ENCODE data around the gene NFKB1.

NFKB1 gene

GRCh38 chr4:102647117-102647516 lies 146.0 kb downstream of the NFKB1 start:
- no peaks in the 10 kb centered on the region for H3K4me1 Mint-ChIP-seq (ENCODE audit: low read depth in 2 of 2)

GRCh38 chr4:102657206-102657605 lies 156.0 kb downstream of the NFKB1 start:
- H3K27me3 Mint-ChIP-seq: no peaks in the 10 kb centered on the region
- DNase-seq: no peak
- H3K4me1 Mint-ChIP-seq (ENCODE audit: low read depth in 2 of 2): no peaks in the 10 kb centered on the region

More at GRCh38 chr4:102647117-102647516, 146.0 kb downstream of the NFKB1 start:
- ATAC-seq (replicated peaks): no peak
- H3K4me3 Mint-ChIP-seq: no peak overlapping the region
- H3K9me3 Mint-ChIP-seq: no peaks in the 10 kb centered on the region
- DNase-seq: no peak
- H3K36me3 Mint-ChIP-seq (ENCODE audit: insufficient read depth): peaks cover 18% of the 10 kb centered on the region
- no peaks in the 10 kb centered on the region for H3K27me3 Mint-ChIP-seq
- H3K27ac Mint-ChIP-seq: peak overlapping the region in 1 of 2 donors; percentile 20

GRCh38 chr4:102663073-102663472 lies 161.9 kb downstream of the NFKB1 start:
- H3K4me3 Mint-ChIP-seq: no peak overlapping the region
- DNase-seq (no peak), ATAC-seq (replicated peaks) (no peak)
- peaks cover 22% of the 10 kb centered on the region for H3K36me3 Mint-ChIP-seq (ENCODE audit: insufficient read depth)
- no peaks in the 10 kb centered on the region for H3K4me1 Mint-ChIP-seq (ENCODE audit: low read depth in 2 of 2)
- H3K27ac Mint-ChIP-seq: no peak overlapping the region
- H3K9me3 Mint-ChIP-seq: no peaks in the 10 kb centered on the region
- H3K27me3 Mint-ChIP-seq: no peaks in the 10 kb centered on the region

More at GRCh38 chr4:102657206-102657605, 156.0 kb downstream of the NFKB1 start:
- no peak for ATAC-seq (replicated peaks)
- H3K9me3 Mint-ChIP-seq: no peaks in the 10 kb centered on the region
- H3K36me3 Mint-ChIP-seq (ENCODE audit: insufficient read depth): peaks cover 3% of the 10 kb centered on the region
- no peak overlapping the region for H3K27ac Mint-ChIP-seq
- no peak overlapping the region for H3K4me3 Mint-ChIP-seq

GRCh38 chr4:102665527-102665926 lies 164.4 kb downstream of the NFKB1 start:
- no peaks in the 10 kb centered on the region for H3K27me3 Mint-ChIP-seq
- H3K36me3 Mint-ChIP-seq (ENCODE audit: insufficient read depth): peaks cover 34% of the 10 kb centered on the region
- no peak overlapping the region for H3K27ac Mint-ChIP-seq
- no peaks in the 10 kb centered on the region for H3K9me3 Mint-ChIP-seq
- ATAC-seq (replicated peaks) (no peak), DNase-seq (no peak)
- H3K4me3 Mint-ChIP-seq: no peak overlapping the region
- H3K4me1 Mint-ChIP-seq (ENCODE audit: low read depth in 2 of 2): no peaks in the 10 kb centered on the region

Measured in effector memory CD8-positive, alpha-beta T cell (primary cell).